Body of pancreas (tissue), 4 donors: ENCODE results near the gene KHDC1L. TPM values are rescaled to one million over a fixed set of nuclear protein-coding genes. Genes with fewer than 3 reads are reported as not detected.

ENCODE experiments used
- ATAC-seq: fragments of 150-250 bp; one replicate; pipeline ENCODE4 v1.9.1; 2016
- DNase-seq, 4 donors: peaks; one replicate each; pipeline ENCODE4 v3.0.0-alpha.2; 2019
- H3K27ac ChIP-seq, 4 donors: fragments of 200-600 bp; sonication (generic); 1 replicate in 3 of 4; 2 replicates in 1 of 4; pipeline versions ENCODE4 v1.5.1 to v1.6.1; 2016 to 2019; ENCODE audit warnings: mild to moderate bottlenecking in 1 of 4, mixed read lengths in 1 of 4, moderate library complexity in 1 of 4
- H3K27me3 ChIP-seq, 2 donors: fragments of 200-600 bp; sonication (generic); one replicate each; pipeline ENCODE4 v1.6.0; 2016; ENCODE audit warnings: mild to moderate bottlenecking in 1 of 2
- H3K36me3 ChIP-seq, 2 donors: fragments of 200-600 bp; sonication (generic); replicated peaks in 1 of 2; 2 replicates each; pipeline ENCODE4 v1.5.1; 2016; ENCODE audit warnings: low read depth in 2 of 2; ENCODE audit not compliant: insufficient read depth in 1 of 2
- H3K4me1 ChIP-seq: fragments of 200-600 bp; sonication (generic); one replicate; pipeline ENCODE4 v1.6.0; 2016
- H3K4me3 ChIP-seq, 2 donors: fragments of 200-600 bp; sonication (generic); 1 replicate in 1 of 2; 2 replicates in 1 of 2; pipeline ENCODE4 v1.5.1; 2016 to 2019
- H3K9me3 ChIP-seq, 3 donors: fragments of 200-600 bp; sonication (generic); 1 replicate in 2 of 3; 2 replicates in 1 of 3; pipeline ENCODE4 v1.5.1; 2016
- CTCF ChIP-seq, 7 experiments: fragments of 450-650 bp in 4 of 7; fragments of 200-600 bp in 3 of 7; sonication (generic) in 3 of 7; IDR thresholded peaks; one replicate each; pipeline ENCODE4 v1.5.1; 2016 to 2019; ENCODE audit warnings: antibody characterized with exemption in 7 of 7
- POLR2A ChIP-seq, 3 donors: fragments of 450-650 bp; IDR thresholded peaks; one replicate each; pipeline ENCODE4 v1.6.1; 2016; ENCODE audit warnings: antibody characterized with exemption in 3 of 3, mild to moderate bottlenecking in 2 of 3
- WGBS, 2 donors: methylation state at CpG; one replicate each; pipeline ENCODE4 v1.1.5; 2017; 5-methylcytosine and 5-hydroxymethylcytosine counted together
- intact Hi-C: fragments of 100-400 bp; cut with DNase I; formaldehyde crosslinking; loops from one replicate; pipeline ENCODE4 v1.15.1; 2023
- total RNA-seq, 2 donors: library from RNA; depleted of rRNA; stranded (reverse); fragments of >200 nt; gene quantifications; one replicate each; pipeline ENCODE4 v1.1.0, GENCODE V29; 2016

KHDC1L gene
- total RNA-seq, 2 donors from 2014 or later = not detected

DNA sequence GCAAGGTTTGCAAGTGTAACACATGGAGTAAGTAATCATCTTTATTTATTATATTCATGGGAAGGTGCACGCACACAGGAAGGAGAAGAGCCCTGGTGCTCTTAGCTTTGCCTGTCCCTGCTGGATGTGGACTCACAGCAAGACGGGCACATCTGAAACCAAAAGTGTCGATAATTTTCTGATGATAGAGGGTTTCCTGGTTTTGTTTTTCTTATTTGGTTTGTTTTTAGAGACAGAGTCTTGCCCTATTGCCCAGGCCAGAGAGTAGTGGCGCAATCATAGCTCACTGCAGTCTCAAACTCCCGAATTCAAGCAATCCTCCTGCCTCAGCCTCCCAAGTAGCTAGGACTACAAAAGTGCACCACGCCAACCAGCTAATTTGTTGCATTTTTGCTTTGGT is 7.8 kb upstream of the KHDC1L start:
- no peaks in the 10 kb centered on the region for H3K36me3 ChIP-seq
- intact Hi-C loops = no loop called here
- H3K27ac ChIP-seq = no peak overlapping the region
- H3K9me3 ChIP-seq = no peaks in the 10 kb centered on the region
- WGBS, 2 donors = 84 to 97% methylated on average over 6 of the region's 6 CpGs
- H3K4me3 ChIP-seq = no peak overlapping the region
- no peaks in the 10 kb centered on the region for H3K27me3 ChIP-seq
- DNase-seq = no peak
- H3K4me1 ChIP-seq = no peaks in the 10 kb centered on the region
- TF ChIP-seq POLR2A (IDR thresholded peaks at IDR 0.05) (no peak), CTCF (IDR thresholded peaks at IDR 0.05) (no peak)
- ATAC-seq = no peak

DNA sequence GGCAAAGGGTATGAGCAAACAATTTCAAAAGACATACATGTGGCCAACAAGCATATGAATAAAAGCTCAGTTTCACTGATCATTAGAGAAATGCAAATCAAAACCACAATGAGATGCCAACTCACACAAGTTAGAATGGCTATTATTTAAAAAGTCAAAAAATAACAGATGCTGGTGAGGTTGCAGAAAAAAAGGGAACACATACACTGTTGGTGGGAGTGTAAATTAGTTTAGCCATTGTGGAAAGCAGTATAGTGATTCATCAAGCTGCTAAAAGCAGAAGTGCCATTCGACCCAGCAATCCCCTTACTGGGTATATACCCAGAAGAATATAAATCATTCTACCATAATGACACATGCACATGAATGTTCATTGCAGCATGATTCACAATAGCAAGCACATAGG is 6.7 kb upstream of the KHDC1L start:
- WGBS, 2 donors = 34 to 57% methylated on average over 1 of the region's 1 CpG
- intact Hi-C loops = no loop called here
- no peak for TF ChIP-seq POLR2A (IDR thresholded peaks at IDR 0.05)
- no peak for TF ChIP-seq CTCF (IDR thresholded peaks at IDR 0.05)
- Histone ChIP-seq H3K27me3 (no peaks in the 10 kb centered on the region), H3K4me3 (no peak overlapping the region), H3K36me3 (no peaks in the 10 kb centered on the region), H3K9me3 (no peaks in the 10 kb centered on the region), H3K27ac (no peak overlapping the region), H3K4me1 (no peaks in the 10 kb centered on the region)
- DNase-seq (no peak), ATAC-seq (no peak)

DNA sequence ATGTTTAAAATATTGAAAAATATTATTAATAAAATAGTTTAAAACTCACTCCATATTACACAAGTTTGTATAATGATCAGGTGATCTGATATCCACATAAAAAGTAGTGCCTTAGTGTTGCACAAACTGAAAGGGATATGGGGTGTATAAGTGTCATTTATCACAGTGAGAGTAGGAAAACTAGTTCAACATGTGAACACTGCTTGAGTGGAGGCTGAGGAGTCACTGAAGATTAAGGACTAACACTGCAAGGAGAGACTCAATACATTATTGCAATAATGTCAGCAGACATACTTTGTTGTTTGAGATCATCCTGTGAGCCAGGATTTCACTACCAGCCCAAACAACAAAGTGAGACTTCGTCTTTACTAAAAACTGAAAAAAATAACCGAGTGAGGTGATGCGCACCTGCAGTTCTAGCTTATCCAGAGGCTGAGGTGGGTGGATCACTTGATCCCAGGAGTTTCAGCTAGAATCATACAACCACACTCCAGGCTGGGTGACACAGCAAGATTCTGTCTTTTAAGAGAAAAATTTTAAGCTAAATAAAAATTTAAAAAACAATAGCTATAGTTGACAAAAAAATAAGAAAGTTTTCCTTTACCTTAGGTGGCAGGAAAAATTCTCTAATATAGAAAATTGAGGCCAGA is 2.4 kb upstream of the KHDC1L start:
- DNase-seq (no peak), ATAC-seq (no peak)
- no peaks in the 10 kb centered on the region for H3K4me1 ChIP-seq
- no peaks in the 10 kb centered on the region for H3K9me3 ChIP-seq
- WGBS, 2 donors = 72 to 80% methylated on average over 3 of the region's 3 CpGs
- intact Hi-C loops = no loop called here
- TF ChIP-seq POLR2A (IDR thresholded peaks at IDR 0.05) (no peak), CTCF (IDR thresholded peaks at IDR 0.05) (no peak)
- H3K36me3 ChIP-seq = no peaks in the 10 kb centered on the region
- no peaks in the 10 kb centered on the region for H3K27me3 ChIP-seq
- H3K27ac ChIP-seq = no peak overlapping the region
- H3K4me3 ChIP-seq = no peak overlapping the region

DNA sequence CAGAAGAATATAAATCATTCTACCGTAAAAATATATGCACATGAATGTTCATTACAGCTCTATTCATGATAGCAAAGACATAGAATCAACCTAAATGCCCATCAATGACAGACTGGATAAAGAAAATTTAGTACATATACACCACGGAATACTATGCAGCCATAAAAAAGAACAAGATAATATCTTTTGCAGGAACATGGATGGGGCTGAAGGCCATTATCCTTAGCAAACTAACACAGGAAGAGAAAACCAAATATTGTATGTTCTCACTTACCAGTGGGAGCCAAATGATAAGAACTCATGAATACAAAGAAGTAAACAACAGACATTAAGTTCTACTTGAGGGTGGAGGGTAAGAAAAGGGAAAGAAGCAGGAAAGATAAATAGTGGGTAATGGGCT is 8.4 kb downstream of the KHDC1L start:
- ATAC-seq (no peak), DNase-seq (no peak)
- WGBS, 2 donors = 77 to 80% methylated on average over 2 of the region's 2 CpGs
- Histone ChIP-seq H3K27me3 (no peaks in the 10 kb centered on the region), H3K9me3 (no peaks in the 10 kb centered on the region), H3K27ac (no peak overlapping the region), H3K4me1 (no peaks in the 10 kb centered on the region), H3K36me3 (no peaks in the 10 kb centered on the region), H3K4me3 (no peak overlapping the region)
- TF ChIP-seq POLR2A (IDR thresholded peaks at IDR 0.05) (no peak), CTCF (IDR thresholded peaks at IDR 0.05) (no peak)
- intact Hi-C loops = no loop called here

DNA sequence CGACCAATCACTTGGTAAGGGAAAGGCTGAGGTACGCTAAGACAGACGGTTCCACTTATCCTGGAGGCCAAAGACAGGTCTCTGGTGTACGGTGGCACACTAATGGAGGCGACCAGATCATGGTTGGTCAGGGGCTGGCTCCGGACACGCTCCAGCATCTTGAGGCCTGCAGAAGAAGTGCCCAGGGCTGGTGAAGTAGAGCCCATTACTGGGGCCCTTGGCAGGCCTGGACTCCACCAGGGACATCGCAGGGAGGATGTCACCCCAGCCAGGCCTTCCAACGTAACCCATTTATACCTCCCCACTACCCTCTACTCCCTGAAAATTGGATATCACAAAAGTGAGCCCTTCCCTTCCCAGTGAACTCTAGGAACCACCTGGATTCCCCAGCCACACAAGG is 16.2 kb downstream of the KHDC1L start:
- 56 to 75% methylated on average over 9 of the region's 9 CpGs for WGBS, 2 donors

More for the DNA sequence above, 16.2 kb downstream of the KHDC1L start:
- TF ChIP-seq POLR2A (IDR thresholded peaks at IDR 0.05) (no peak), CTCF (IDR thresholded peaks at IDR 0.05) (no peak)
- Histone ChIP-seq H3K4me3 (no peak overlapping the region), H3K9me3 (no peaks in the 10 kb centered on the region), H3K36me3 (no peaks in the 10 kb centered on the region), H3K27me3 (no peaks in the 10 kb centered on the region), H3K4me1 (no peaks in the 10 kb centered on the region), H3K27ac (no peak overlapping the region)
- intact Hi-C loops = no loop called here
- no peak for DNase-seq
- no peak for ATAC-seq
